DLD1 (cell line): Measurements from ENCODE around the gene MYOCD.
"Not testable (repeated sequence)": the region's sequence is repeated elsewhere in the genome, so short reads cannot be mapped to it uniquely, and the experiment has no call there.

Experiments used
- in situ Hi-C: cut with HindIII; loops from 2 replicates; pipeline ENCODE4 v1.10.0; 2017; ENCODE audit warnings: low sequenced_read_pairs

The MYOCD gene

GRCh38 chr17:12665263-12666210, at the start of gene MYOCD:
TSS of gene MYOCD (plus strand) at chr17:12665890. CDS start at chr17:12666189, 299 bp downstream.
- in situ Hi-C loops, result no loop called here

GRCh38 chr17:12616161-12616560, 49.5 kb upstream of the MYOCD start:
- in situ Hi-C loops, result no loop called here

- in situ Hi-C loops, result no loop called here
Observed at GRCh38 chr17:12618557-12618956, 47.1 kb upstream of the MYOCD start.

- in situ Hi-C loops, result no loop called here
Observed at GRCh38 chr17:12619459-12620199, 46.1 kb upstream of the MYOCD start.

GRCh38 chr17:12620200-12620720, 45.4 kb upstream of the MYOCD start:
- in situ Hi-C loops, result no loop called here

- in situ Hi-C loops, result no loop called here
Observed at GRCh38 chr17:12622726-12623125, 43.0 kb upstream of the MYOCD start.

- in situ Hi-C loops, result no loop called here
Observed at GRCh38 chr17:12623220-12623848, 42.4 kb upstream of the MYOCD start.

- in situ Hi-C loops, result no loop called here
Observed at GRCh38 chr17:12624211-12624610, 41.5 kb upstream of the MYOCD start.

- in situ Hi-C loops, result no loop called here
Observed at GRCh38 chr17:12625092-12625491, 40.6 kb upstream of the MYOCD start.

- in situ Hi-C loops, result no loop called here
Observed at GRCh38 chr17:12627177-12627629, 38.5 kb upstream of the MYOCD start.

GRCh38 chr17:12627781-12628451, 37.8 kb upstream of the MYOCD start:
- in situ Hi-C loops, result no loop called here

- in situ Hi-C loops, result no loop called here
Observed at GRCh38 chr17:12631076-12631475, 34.6 kb upstream of the MYOCD start.

GRCh38 chr17:12632785-12633184, 32.9 kb upstream of the MYOCD start:
- in situ Hi-C loops, result no loop called here

- in situ Hi-C loops, result no loop called here
Observed at GRCh38 chr17:12634789-12635414, 30.8 kb upstream of the MYOCD start.

- in situ Hi-C loops, result not testable (repeated sequence)
Observed at GRCh38 chr17:12635996-12636395, 29.7 kb upstream of the MYOCD start.

- in situ Hi-C loops, result no loop called here
Observed at GRCh38 chr17:12637015-12637414, 28.7 kb upstream of the MYOCD start.

- in situ Hi-C loops, result no loop called here
Observed at GRCh38 chr17:12637745-12638651, 27.7 kb upstream of the MYOCD start.

GRCh38 chr17:12640364-12640763, 25.3 kb upstream of the MYOCD start:
- in situ Hi-C loops, result no loop called here

GRCh38 chr17:12641084-12641483, 24.6 kb upstream of the MYOCD start:
- in situ Hi-C loops, result no loop called here
